GM19467 (cell line): ENCODE measurements around the gene PYHIN1.
A peak's percentile ranks its signal among the peaks of the same experiment; 100 is the strongest.
"Not testable (repeated sequence)": the region's sequence is repeated elsewhere in the genome, so short reads cannot be mapped to it uniquely, and the experiment has no call there.

ENCODE experiments used
- ATAC-seq: cut with Tn5 transposase; IDR thresholded peaks from one replicate; pipeline ENCODE4 v1.9.1; 2021; ENCODE audit warnings: mild to moderate bottlenecking, moderate library complexity; ENCODE audit not compliant: unreplicated experiment

Gene PYHIN1

DNA sequence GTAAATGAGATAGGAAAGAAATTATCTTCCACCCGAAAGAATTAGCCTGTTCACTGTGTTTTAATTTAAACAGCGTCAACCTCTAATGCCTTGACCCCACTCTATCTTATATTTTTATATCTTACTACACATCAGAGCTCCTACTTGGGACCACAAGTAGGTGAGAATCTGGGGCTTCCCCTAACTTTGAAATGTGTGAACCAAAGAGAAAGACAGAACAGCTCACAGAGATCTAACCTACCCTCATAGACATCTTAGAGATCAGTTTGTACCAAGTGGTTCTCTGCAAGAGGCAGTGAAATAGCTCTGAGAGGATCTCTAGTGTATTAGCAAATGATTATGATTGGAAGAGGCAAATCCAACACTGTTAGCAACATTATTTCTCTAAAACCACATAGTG lies 47.4 kb downstream of the PYHIN1 start:
- no peak for ATAC-seq

DNA sequence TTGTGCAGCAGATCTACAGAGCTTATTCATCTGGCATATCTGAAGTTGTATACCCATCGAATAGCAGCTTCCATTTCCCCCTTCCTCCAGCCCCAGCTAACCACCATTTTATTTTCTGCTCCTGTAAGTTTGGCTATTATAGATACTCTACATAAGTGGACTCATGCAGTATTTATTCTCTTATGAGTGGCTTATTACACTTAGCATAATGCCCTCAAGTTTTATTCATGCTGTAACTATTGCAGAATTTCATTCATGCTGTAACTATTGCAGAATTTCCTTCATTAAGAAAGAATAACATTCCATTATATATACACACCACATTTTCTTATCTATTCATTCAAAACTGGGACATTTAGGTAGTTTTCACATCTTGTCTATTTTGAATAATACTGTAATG lies 47.9 kb downstream of the PYHIN1 start:
- no peak for ATAC-seq

DNA sequence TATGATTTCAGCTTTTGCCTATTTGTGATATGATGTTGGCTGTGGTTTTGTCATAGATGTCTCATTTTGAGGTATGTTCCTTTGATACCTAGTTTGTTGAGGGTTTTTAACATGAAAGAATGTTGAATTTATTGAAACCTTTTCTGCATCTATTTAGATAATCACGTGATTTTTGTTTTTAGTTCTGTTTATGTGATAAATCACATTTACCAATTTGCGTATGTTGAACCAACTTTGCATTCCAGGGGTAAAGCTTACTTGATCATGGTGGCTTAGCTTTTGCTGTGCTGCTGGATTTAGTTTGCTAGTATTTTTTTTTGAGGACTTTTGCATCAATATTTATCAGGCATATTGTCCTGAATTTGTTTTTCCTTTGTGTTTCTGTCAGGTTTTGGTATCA lies 51.9 kb downstream of the PYHIN1 start:
- no peak for ATAC-seq

GRCh38 chr1:158984386-158984785 lies 53.0 kb downstream of the PYHIN1 start:
- ATAC-seq: no peak

DNA sequence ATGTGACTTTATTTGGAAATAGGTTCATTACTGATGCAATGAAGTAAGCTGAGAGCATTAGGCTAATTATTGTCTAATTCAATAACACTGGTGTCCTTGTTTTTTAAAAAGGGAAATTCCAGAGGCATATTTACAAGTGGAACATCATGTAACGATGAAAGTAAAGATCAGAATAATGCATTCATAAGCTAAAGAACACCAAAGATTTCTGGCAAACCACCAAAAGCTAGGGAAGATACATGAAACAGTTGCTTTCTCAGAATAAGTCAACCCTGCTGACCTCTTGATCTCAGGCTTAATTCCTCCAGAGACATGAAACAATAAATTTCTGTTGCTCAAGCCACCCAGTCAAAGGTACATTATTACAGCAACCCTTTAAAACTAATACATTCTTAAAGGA lies 58.1 kb downstream of the PYHIN1 start:
- ATAC-seq: no peak

DNA sequence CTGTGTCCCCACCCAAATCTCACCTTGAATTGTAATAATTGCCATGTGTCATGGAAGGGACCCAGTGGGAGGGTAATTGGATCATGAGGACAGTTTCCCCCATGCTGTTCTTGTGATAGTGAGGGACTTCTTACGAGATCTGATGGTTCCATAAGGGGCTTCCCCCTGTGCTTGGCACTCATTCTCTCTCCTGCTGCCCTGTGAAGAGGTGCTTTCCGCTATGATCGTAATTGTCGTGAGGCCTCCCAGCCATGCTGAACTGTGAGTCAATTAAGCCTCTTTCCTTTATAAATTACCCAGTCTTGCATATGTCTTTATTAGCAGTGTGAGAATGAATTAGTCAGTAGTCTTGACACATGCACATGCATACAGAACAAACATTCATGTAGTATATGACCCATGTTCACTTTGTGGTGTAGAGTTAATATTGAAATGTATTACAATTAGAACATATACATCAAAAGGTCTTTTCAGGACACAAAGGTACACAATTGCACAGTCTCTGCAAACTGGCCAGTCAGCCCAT lies 61.5 kb downstream of the PYHIN1 start:
- no peak for ATAC-seq

DNA sequence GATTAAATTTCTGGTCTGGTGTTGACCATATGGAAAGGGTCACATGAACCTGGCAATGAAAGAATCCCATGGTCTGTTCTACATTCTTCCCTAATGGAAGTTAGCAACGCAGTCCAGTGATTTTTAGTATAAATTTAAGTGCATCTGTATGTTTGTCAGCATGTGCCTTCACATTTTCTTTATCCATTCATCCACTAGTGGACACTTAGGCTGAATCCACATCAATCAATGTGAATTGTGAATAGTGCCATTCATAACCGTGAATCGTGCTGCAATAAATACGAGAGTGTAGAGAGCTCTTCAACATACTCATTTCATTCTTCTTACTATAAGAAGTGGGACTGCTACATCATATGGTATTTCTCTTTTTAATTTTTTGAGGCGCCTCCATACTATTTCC lies 65.6 kb downstream of the PYHIN1 start:
- no peak for ATAC-seq

DNA sequence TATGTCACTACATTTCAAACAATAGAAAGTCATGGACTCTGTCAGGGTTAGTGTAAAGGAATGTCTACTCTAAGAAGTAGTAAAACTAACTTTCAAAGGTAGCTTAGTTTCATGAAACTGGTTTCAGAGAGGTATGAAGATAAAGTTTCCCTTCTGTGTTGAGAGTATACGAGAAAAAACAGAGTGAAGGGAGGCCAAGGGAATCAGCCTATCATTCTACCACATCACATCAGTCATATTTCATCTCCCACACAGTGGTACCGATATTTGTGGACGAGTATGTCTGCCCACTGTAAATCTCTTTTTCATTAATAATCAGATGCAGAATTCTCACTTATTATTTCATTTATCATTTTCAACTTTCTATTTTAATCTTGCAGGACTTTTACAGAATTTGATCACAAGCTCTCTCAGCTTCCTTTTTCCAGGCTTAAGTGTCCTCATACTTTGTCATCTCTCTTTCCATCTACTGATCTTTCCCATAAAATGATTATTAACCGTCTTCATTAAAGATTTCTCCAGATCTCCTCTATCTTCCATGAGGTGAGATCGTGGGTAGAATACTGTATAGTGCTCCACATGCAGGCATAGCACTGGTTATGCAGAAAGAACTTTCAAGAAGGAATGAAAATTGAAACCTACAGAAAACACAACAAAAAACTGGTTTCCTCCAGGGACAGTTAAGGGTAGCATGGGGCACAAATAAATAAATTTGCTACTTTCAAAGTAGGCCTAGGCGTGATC lies 66.9 kb downstream of the PYHIN1 start:
- ATAC-seq: no peak

DNA sequence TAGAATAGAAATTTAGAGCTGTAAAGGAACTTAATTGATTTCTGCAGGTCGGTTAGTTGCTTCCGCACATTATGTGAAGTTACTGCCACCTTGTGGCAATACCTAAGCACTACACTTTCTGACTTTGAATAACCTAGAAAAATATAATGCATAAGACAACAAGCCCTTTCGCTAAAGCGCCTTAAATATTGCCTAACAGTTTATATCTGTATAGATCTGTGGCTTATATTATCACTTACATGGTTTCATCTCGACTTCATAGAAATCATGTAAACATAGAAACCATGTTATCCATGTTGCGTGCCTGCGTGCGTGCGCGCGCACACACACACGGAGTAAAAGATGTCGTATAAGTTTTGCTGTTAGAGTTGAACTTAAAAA lies 67.4 kb downstream of the PYHIN1 start:
- ATAC-seq: no peak

GRCh38 chr1:158999316-159000069 lies 68.1 kb downstream of the PYHIN1 start:
- no peak for ATAC-seq

DNA sequence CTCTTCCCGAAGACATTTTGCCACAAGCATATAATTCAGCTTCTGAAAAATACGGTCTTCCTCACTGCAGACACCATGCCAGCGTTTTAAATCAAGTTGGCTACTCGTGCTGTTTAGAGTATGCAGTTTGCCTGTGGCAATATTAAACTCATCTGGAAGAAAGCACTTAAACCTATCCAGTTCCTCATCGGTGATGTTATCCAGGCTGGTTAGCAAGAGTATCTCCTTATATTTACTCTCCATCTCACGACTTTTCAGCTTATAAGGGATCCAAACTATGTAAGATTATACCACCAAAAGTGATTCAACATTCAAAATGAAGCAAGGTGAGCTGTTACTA lies 68.7 kb downstream of the PYHIN1 start:
- no peak for ATAC-seq

DNA sequence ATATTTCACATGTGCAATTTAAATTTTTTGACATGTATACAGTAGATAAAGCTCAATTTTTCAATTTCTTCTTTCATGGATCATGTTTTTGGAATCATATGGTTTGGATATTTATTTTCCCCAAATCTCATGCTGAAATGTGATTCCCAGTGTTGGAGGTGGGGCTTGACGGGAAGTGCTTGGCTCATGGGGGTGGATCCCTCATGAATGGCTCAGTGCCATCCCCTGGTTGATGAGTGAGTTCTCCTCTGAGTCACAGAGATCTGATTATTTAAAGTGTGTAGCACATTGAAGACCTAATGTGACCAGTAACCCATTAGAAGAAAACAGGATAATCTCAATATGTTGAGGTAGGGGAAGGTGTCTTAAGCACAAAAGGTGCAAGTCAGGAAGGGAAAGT lies 69.3 kb downstream of the PYHIN1 start:
- no peak for ATAC-seq

DNA sequence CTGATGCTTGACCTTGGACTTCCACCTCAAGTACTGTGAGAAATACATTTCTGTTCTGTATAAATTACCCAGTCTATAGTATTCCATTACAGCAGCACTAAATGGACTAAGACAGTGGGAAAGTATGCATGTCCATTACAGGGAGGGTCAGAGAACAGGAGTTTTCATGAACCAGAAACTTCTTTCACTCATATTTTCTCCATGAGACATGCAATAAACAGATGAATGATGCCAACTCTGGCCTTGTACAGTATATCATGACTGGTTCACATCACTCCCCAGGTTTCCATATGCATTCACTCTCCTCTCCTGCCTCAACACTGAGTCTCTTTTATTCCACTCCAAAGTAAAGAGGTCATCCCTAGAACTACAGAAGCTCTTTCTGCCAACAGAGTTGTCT lies 73.8 kb downstream of the PYHIN1 start:
- no peak for ATAC-seq

DNA sequence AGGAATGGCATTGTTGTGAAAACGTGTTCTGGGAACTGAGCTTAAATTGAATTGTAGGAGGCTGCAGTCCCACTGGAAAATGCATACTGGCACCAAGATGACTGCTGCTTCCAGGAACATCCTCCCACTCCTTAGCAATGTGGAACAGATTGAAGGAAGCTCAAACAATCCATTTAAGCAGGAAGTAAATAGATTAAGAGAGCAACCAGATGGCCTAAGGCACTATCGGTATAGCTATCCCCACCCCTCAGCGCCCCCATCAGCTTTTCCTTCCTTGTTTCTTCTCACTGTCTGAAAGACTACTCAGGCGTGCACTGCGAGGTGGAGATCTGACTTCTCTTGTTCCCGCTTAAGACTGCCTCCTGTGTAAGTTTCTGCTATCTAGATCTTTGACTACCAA lies 74.3 kb downstream of the PYHIN1 start:
- no peak for ATAC-seq

- ATAC-seq: not testable (repeated sequence)
Observed at GRCh38 chr1:159006210-159006807, 75.0 kb downstream of the PYHIN1 start.

DNA sequence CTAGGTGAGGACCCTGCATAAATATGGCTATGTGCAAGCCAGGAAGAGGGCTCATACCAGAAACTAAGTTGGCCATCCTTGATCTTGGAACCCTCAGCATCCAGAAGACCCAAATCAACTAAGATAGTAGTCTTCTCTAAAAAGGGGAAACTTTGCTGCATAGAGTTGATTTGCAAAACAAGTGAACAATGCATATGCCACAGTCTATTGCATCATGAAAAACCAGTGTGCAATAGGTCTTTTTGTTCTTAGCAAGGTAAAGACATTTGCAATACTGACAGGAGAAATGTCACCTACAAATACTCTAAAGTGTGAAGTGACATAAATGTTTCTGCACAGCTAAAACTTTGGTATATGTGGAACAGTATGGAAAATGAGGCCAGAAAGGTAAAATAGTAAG lies 76.4 kb downstream of the PYHIN1 start:
- no peak for ATAC-seq

- ATAC-seq: peak; percentile 78
Observed at GRCh38 chr1:159008744-159009188, 77.4 kb downstream of the PYHIN1 start.

- ATAC-seq: no peak
Observed at GRCh38 chr1:159009287-159009686, 77.9 kb downstream of the PYHIN1 start.

- peak; percentile 54 for ATAC-seq
Observed at GRCh38 chr1:159009704-159010361, 78.5 kb downstream of the PYHIN1 start, which contains the start of gene IFI16. Gene IFI16 (plus strand): TSS chr1:159009907. CDS start chr1:159014681, 4,774 bp downstream.

GRCh38 chr1:159010391-159010790 lies 79.0 kb downstream of the PYHIN1 start:
- no peak for ATAC-seq

DNA sequence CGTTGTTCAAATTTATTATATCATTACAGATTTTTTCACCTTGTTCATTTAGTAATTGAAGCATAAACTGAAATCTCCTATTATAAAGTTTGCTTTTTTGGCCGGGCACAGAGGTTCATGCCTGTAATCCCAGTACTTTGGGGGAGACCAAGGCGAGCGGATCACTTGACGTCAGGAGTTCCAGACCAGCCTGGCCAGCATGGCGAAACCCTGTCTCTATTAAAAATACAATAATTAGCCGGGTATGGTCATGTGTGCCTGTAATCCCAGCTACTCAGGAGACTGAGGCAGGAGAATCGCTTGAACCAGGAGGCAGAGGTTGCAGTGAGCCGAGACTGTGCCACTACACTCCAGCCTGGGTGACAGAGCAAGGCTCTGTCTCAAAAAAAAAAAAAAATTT lies 79.6 kb downstream of the PYHIN1 start:
- not testable (repeated sequence) for ATAC-seq
